OCI-LY7 (cell line): ENCODE measurements around the gene SMARCC1. TPM values are rescaled to one million over a fixed set of nuclear protein-coding genes. Genes with fewer than 3 reads are reported as not detected.

Experiments used
- BruUV-seq: library from RNA; stranded (reverse); fragments of 400-500 nt; replicated peaks from 2 replicates; lab custom pipeline; 2021; lab: Mats Ljungman, UMichigan
- CTCF ChIA-PET: fragments of 300-600 bp; sonication (Branson Sonifier 250); formaldehyde crosslinking; loops from one replicate; lab custom pipeline; 2022; ENCODE audit warnings: antibody characterized with exemption; ENCODE audit not compliant: unreplicated experiment; lab: Charles Lee
- POLR2A ChIA-PET: fragments of 300-600 bp; sonication (Branson Sonifier 250); formaldehyde crosslinking; loops from one replicate; lab custom pipeline; 2022; ENCODE audit warnings: antibody characterized with exemption; lab: Charles Lee
- DNase-seq: peaks from one replicate; pipeline ENCODE4 v3.0.0-alpha.2; 2015; ENCODE audit warnings: low spot score
- H2AFZ ChIP-seq: fragments of 200-600 bp; sonication (generic), shearing (Covaris generic); 2 replicates; pipeline ENCODE4 v1.6.1; 2014; ENCODE audit warnings: mild to moderate bottlenecking, antibody characterized with exemption, low read length, moderate library complexity
- H3K27ac ChIP-seq: fragments of 200-600 bp; sonication (generic); 2 replicates; pipeline ENCODE4 v1.5.1; 2014; ENCODE audit warnings: mixed run types, low read depth, mild to moderate bottlenecking, moderate library complexity, low read length, inconsistent platforms; ENCODE audit not compliant: poor library complexity, severe bottlenecking
- H3K36me3 ChIP-seq: fragments of 200-600 bp; sonication (generic); 2 replicates; pipeline ENCODE4 v1.6.1; 2014; ENCODE audit warnings: mild to moderate bottlenecking, antibody characterized with exemption, low read length, moderate library complexity, mixed read lengths; ENCODE audit not compliant: insufficient read depth
- H3K4me1 ChIP-seq: fragments of 200-600 bp; sonication (generic); 2 replicates; pipeline ENCODE4 v1.5.1; 2014; ENCODE audit warnings: mild to moderate bottlenecking, low read length; ENCODE audit not compliant: insufficient read depth, poor library complexity, severe bottlenecking
- H3K4me2 ChIP-seq: fragments of 200-600 bp; sonication (generic); 2 replicates; pipeline ENCODE4 v1.6.1; 2014; ENCODE audit warnings: mild to moderate bottlenecking, low read length
- H3K4me3 ChIP-seq: fragments of 200-600 bp; sonication (generic); 2 replicates; pipeline ENCODE4 v1.5.1; 2014; ENCODE audit warnings: mild to moderate bottlenecking, low read depth, low read length; ENCODE audit not compliant: poor library complexity, severe bottlenecking
- H3K79me2 ChIP-seq: fragments of 200-600 bp; sonication (generic); 2 replicates; pipeline ENCODE4 v1.6.1; 2016; ENCODE audit warnings: low read depth, mild to moderate bottlenecking, low read length, moderate library complexity, mixed read lengths; ENCODE audit not compliant: insufficient read depth
- H3K9me2 ChIP-seq: fragments of 200-600 bp; sonication (generic); 2 replicates; pipeline ENCODE4 v1.6.1; 2016; ENCODE audit warnings: mild to moderate bottlenecking, low read length, mixed read lengths; ENCODE audit not compliant: insufficient read depth
- H3K9me3 ChIP-seq: fragments of 200-600 bp; sonication (generic); 2 replicates; pipeline ENCODE4 v1.6.1; 2014; ENCODE audit warnings: mild to moderate bottlenecking, mixed run types, low read length, mixed read lengths
- H4K20me1 ChIP-seq: fragments of 200-600 bp; sonication (generic); 2 replicates; pipeline ENCODE4 v1.6.1; 2014; ENCODE audit warnings: mild to moderate bottlenecking, antibody characterized with exemption, low read length, moderate library complexity, mixed read lengths; ENCODE audit not compliant: insufficient read depth
- CTCF ChIP-seq: fragments of 200-600 bp; sonication (generic); conservative IDR thresholded peaks from 2 replicates; pipeline ENCODE4 v1.5.1; 2014; ENCODE audit warnings: mild to moderate bottlenecking, antibody characterized with exemption, low read length, moderate library complexity, mixed read lengths
- EZH2phosphoT487 ChIP-seq: fragments of 200-600 bp; sonication (generic); IDR thresholded peaks from 2 replicates; pipeline ENCODE4 v1.6.1; 2018; ENCODE audit warnings: low read depth, borderline replicate concordance, mild to moderate bottlenecking, mixed run types, antibody characterized with exemption, low read length, moderate library complexity, mixed read lengths
- intact Hi-C: fragments of 100-400 bp; cut with micrococcal nuclease; formaldehyde crosslinking; loops from one replicate; pipeline ENCODE4 v1.10.0; 2022; ENCODE audit not compliant: unreplicated experiment
- total RNA-seq, 2 experiments: library from RNA; depleted of rRNA in 1 of 2; stranded (reverse); fragments of >200 nt in 1 of 2; shearing (Covaris generic) in 1 of 2; gene quantifications; 2 replicates each; pipeline ENCODE4 v1.2.3, GENCODE V29; 2014 to 2022

Gene SMARCC1
- total RNA-seq, 2 experiments from 2014 or later = 83.2 to 176 TPM

DNA sequence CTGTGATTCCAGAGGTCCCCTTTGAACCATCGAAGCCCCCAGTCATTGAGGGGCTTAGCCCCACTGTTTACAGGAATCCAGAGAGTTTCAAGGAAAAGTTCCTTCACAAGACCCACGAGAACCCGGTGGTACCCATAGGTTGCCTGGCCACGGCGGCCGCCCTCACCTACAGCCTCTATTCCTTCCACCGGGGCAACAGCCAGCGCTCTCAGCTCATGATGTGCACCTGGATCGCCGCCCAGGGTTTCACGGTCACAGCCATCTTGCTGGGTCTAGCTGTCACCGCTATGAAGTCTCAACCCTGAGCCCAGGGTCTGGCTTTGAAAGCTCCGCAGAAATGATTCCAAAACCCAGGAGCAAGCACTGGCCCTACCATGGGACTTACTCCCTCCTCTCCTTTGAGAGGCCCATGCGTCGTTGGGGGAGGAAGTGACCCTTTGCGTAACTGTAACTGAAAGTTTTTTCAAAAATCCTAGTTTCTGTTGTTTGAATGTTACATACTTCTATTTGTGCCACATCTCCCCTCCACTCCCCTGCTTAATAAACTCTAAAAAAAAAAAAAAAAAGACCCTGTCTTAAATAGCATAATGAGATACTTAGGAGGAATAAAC is 118.0 kb downstream of the SMARCC1 start:
- TF ChIP-seq EZH2phosphoT487 = no peak
- no peak for TF ChIP-seq CTCF
- H2AFZ ChIP-seq = no peak overlapping the region
- H4K20me1 ChIP-seq = no peaks in the 10 kb centered on the region
- DNase-seq = no peak
- CTCF ChIA-PET = no interaction called here
- 0 out of 2 replicates have a peak, but pooled peaks cover 1% of the 10 kb centered on the region for H3K9me3 ChIP-seq
- no peaks in the 10 kb centered on the region for H3K9me2 ChIP-seq
- intact Hi-C loops = no loop called here
- H3K36me3 ChIP-seq = peaks cover 79% of the 10 kb centered on the region
- no peaks in the 10 kb centered on the region for H3K4me1 ChIP-seq
- no peak overlapping the region for H3K4me3 ChIP-seq
- no peaks in the 10 kb centered on the region for H3K79me2 ChIP-seq
- H3K27ac ChIP-seq = no peak overlapping the region
- BruUV-seq = no TSS peak
- no peak overlapping the region for H3K4me2 ChIP-seq
- POLR2A ChIA-PET = interaction anchor here (0.6 kb wide), 1 partner anchor 72 kb away, joined by 4 read pairs; no protein-coding TSS in a partner anchor

GRCh38 chr3:47661121-47661752 is 120.5 kb downstream of the SMARCC1 start:
- Histone ChIP-seq H3K36me3 (peaks cover 81% of the 10 kb centered on the region), H3K4me2 (no peak overlapping the region), H3K4me3 (no peak overlapping the region), H3K9me3 (peaks cover 16% of the 10 kb centered on the region; the same call in 1 of the 2 replicates), H4K20me1 (no peaks in the 10 kb centered on the region), H3K4me1 (no peaks in the 10 kb centered on the region), H3K9me2 (no peaks in the 10 kb centered on the region), H2AFZ (no peak overlapping the region), H3K27ac (no peak overlapping the region), H3K79me2 (peaks cover 15% of the 10 kb centered on the region; the same call in 1 of the 2 replicates)
- POLR2A ChIA-PET = interaction anchor here (0.6 kb wide), 1 partner anchor 309 kb away, joined by 3 read pairs; no protein-coding TSS in a partner anchor
- CTCF ChIA-PET = no interaction called here
- intact Hi-C loops = no loop called here
- TF ChIP-seq EZH2phosphoT487 (no peak), CTCF (no peak)
- DNase-seq = no peak
- no TSS peak for BruUV-seq

DNA sequence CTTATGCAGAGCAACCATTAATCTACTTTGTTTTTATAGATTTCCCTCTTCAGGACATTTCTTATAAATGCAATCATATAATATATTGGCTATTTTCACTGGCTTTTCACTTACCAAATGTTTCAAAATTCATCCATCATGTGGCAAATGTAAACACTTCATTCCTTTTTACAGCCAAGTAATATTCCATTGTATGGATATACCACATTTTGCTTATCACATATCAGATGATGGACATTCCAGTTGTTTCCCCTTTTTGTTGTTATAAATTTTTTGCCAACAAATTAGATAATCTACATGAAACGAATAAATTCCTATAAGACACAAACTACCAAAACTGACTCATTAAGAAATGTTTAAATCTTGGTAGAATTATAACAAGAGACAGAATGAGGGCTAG is 123.2 kb downstream of the SMARCC1 start:
- H4K20me1 ChIP-seq = no peaks in the 10 kb centered on the region
- no peak overlapping the region for H3K4me3 ChIP-seq
- BruUV-seq = TSS peak; percentile 11
- DNase-seq = no peak
- no peak overlapping the region for H3K27ac ChIP-seq
- H3K4me2 ChIP-seq = no peak overlapping the region
- POLR2A ChIA-PET = no interaction called here
- no peak overlapping the region for H2AFZ ChIP-seq
- TF ChIP-seq CTCF (no peak), EZH2phosphoT487 (no peak)
- H3K9me3 ChIP-seq = peaks cover 16% of the 10 kb centered on the region; the same call in 1 of the 2 replicates
- no peaks in the 10 kb centered on the region for H3K9me2 ChIP-seq
- H3K4me1 ChIP-seq = no peaks in the 10 kb centered on the region
- intact Hi-C loops = no loop called here
- CTCF ChIA-PET = no interaction called here
- peaks cover 35% of the 10 kb centered on the region; the same call in 1 of the 2 replicates for H3K79me2 ChIP-seq
- H3K36me3 ChIP-seq = peaks cover 95% of the 10 kb centered on the region
